Calu3 (cell line): ENCODE data around the gene KLHL20. TPM values are rescaled to one million over a fixed set of nuclear protein-coding genes. Genes with fewer than 3 reads are reported as not detected.
A peak's percentile ranks its signal among the peaks of the same experiment; 100 is the strongest.
"Not testable (repeated sequence)": the region's sequence is repeated elsewhere in the genome, so short reads cannot be mapped to it uniquely, and the experiment has no call there.

ENCODE experiments used
- BruUV-seq: library from RNA; stranded (reverse); fragments of 400-500 nt; replicated peaks from 2 replicates; lab custom pipeline; 2021; lab: Mats Ljungman, UMichigan
- CTCF ChIA-PET: fragments of 300-600 bp; sonication (Branson Sonifier 250); formaldehyde crosslinking; loops from one replicate; lab custom pipeline; 2022; ENCODE audit warnings: antibody characterized with exemption; lab: Charles Lee
- DNase-seq: peaks from one replicate; pipeline ENCODE4 v3.0.0; 2022
- H3K27ac Mint-ChIP-seq: one replicate; pipeline ENCODE4 v1.8.0; 2022; ENCODE audit warnings: mixed read lengths; ENCODE audit not compliant: unreplicated experiment
- H3K27me3 Mint-ChIP-seq: one replicate; pipeline ENCODE4 v1.8.0; 2022; ENCODE audit warnings: mixed read lengths; ENCODE audit not compliant: unreplicated experiment
- H3K36me3 Mint-ChIP-seq: one replicate; pipeline ENCODE4 v1.8.0; 2022; ENCODE audit warnings: mild to moderate bottlenecking, moderate library complexity, mixed read lengths; ENCODE audit not compliant: insufficient read depth, unreplicated experiment
- H3K4me1 Mint-ChIP-seq: one replicate; pipeline ENCODE4 v1.8.0; 2022; ENCODE audit warnings: mild to moderate bottlenecking, low read depth, mixed read lengths; ENCODE audit not compliant: unreplicated experiment
- H3K4me3 Mint-ChIP-seq: one replicate; pipeline ENCODE4 v1.8.0; 2022; ENCODE audit warnings: mild to moderate bottlenecking, low read depth, moderate library complexity, mixed read lengths; ENCODE audit not compliant: unreplicated experiment
- H3K9me3 Mint-ChIP-seq: one replicate; pipeline ENCODE4 v1.8.0; 2022; ENCODE audit warnings: low read depth, mixed read lengths; ENCODE audit not compliant: unreplicated experiment
- intact Hi-C: fragments of 100-400 bp; cut with micrococcal nuclease; formaldehyde crosslinking; loops from one replicate; pipeline ENCODE4 v1.10.0; 2022; ENCODE audit not compliant: unreplicated experiment
- total RNA-seq: library from RNA; stranded (reverse); gene quantifications from 2 replicates; pipeline ENCODE4 v1.2.3, GENCODE V29; 2022
- TF ChIP-seq, protein P1 (sequence below): fragments of 200-600 bp; IDR thresholded peaks from one replicate; pipeline ENCODE4 v1.8.0; 2022; ENCODE audit warnings: antibody characterized with exemption; ENCODE audit not compliant: unreplicated experiment

The KLHL20 gene
- total RNA-seq, 1 experiment from 2014 or later, result 22.2 TPM

GRCh38 chr1:173779936-173780335 lies 65.2 kb downstream of the KLHL20 start:
- Mint-ChIP-seq H3K4me1 (no peaks in the 10 kb centered on the region), H3K4me3 (no peak overlapping the region), H3K36me3 (peaks cover 11% of the 10 kb centered on the region), H3K27me3 (no peaks in the 10 kb centered on the region), H3K9me3 (peaks cover 3% of the 10 kb centered on the region), H3K27ac (no peak overlapping the region)
- CTCF ChIA-PET, result interaction anchor here (0.6 kb wide), 1 partner anchor 383 kb away, joined by 3 read pairs; no protein-coding TSS in a partner anchor
- no peak for DNase-seq
- intact Hi-C loops, result no loop called here
- TF ChIP-seq, protein P1, sequence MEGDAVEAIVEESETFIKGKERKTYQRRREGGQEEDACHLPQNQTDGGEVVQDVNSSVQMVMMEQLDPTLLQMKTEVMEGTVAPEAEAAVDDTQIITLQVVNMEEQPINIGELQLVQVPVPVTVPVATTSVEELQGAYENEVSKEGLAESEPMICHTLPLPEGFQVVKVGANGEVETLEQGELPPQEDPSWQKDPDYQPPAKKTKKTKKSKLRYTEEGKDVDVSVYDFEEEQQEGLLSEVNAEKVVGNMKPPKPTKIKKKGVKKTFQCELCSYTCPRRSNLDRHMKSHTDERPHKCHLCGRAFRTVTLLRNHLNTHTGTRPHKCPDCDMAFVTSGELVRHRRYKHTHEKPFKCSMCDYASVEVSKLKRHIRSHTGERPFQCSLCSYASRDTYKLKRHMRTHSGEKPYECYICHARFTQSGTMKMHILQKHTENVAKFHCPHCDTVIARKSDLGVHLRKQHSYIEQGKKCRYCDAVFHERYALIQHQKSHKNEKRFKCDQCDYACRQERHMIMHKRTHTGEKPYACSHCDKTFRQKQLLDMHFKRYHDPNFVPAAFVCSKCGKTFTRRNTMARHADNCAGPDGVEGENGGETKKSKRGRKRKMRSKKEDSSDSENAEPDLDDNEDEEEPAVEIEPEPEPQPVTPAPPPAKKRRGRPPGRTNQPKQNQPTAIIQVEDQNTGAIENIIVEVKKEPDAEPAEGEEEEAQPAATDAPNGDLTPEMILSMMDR, result no peak
- BruUV-seq, result no TSS peak

GRCh38 chr1:173784997-173785396 lies 70.2 kb downstream of the KLHL20 start:
- peaks cover 15% of the 10 kb centered on the region for H3K36me3 Mint-ChIP-seq
- intact Hi-C loops, result no loop called here
- CTCF ChIA-PET, result no interaction called here
- H3K27me3 Mint-ChIP-seq, result no peaks in the 10 kb centered on the region
- no peak overlapping the region for H3K4me3 Mint-ChIP-seq
- TF ChIP-seq, protein P1, result no peak
- no peaks in the 10 kb centered on the region for H3K4me1 Mint-ChIP-seq
- no peak for DNase-seq
- no peaks in the 10 kb centered on the region for H3K9me3 Mint-ChIP-seq
- BruUV-seq, result no TSS peak
- H3K27ac Mint-ChIP-seq, result no peak overlapping the region

- BruUV-seq, result no TSS peak
- no peak overlapping the region for H3K4me3 Mint-ChIP-seq
- H3K36me3 Mint-ChIP-seq, result peaks cover 10% of the 10 kb centered on the region
- intact Hi-C loops, result no loop called here
- H3K4me1 Mint-ChIP-seq, result no peaks in the 10 kb centered on the region
- H3K27ac Mint-ChIP-seq, result no peak overlapping the region
- H3K27me3 Mint-ChIP-seq, result no peaks in the 10 kb centered on the region
- H3K9me3 Mint-ChIP-seq, result no peaks in the 10 kb centered on the region
- TF ChIP-seq, protein P1, result no peak
- CTCF ChIA-PET, result interaction anchor here (0.6 kb wide), 1 partner anchor 63 kb away, joined by 5 read pairs; no protein-coding TSS in a partner anchor
- DNase-seq, result no peak
These were observed 75.1 kb downstream of the KLHL20 start for GRCh38 chr1:173789841-173790240.

DNA sequence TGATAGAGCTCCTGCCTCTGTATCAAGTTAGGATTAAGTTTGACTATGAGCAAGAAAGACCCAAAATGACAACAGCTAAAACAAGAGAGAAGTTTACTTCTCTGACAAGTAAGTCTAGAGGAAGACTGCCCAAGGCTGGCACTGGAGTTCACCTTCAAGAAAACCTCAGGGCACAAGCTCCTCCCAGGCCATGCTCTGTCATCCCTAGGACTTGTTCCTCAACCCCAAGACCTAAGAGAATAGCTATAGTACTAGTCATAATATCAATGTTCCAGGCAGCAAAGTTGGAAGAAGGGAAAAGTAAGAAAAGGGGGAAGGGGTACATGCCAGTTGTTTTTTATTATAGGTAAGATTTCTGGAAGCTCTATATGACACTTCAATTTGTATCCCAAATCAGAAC lies 83.3 kb downstream of the KLHL20 start:
- Mint-ChIP-seq H3K9me3 (no peaks in the 10 kb centered on the region), H3K27ac (no peak overlapping the region), H3K4me1 (no peaks in the 10 kb centered on the region), H3K4me3 (no peak overlapping the region), H3K36me3 (peaks cover 14% of the 10 kb centered on the region), H3K27me3 (no peaks in the 10 kb centered on the region)
- CTCF ChIA-PET, result no interaction called here
- no peak for DNase-seq
- TF ChIP-seq, protein P1, result no peak
- intact Hi-C loops, result no loop called here
- BruUV-seq, result no TSS peak

DNA sequence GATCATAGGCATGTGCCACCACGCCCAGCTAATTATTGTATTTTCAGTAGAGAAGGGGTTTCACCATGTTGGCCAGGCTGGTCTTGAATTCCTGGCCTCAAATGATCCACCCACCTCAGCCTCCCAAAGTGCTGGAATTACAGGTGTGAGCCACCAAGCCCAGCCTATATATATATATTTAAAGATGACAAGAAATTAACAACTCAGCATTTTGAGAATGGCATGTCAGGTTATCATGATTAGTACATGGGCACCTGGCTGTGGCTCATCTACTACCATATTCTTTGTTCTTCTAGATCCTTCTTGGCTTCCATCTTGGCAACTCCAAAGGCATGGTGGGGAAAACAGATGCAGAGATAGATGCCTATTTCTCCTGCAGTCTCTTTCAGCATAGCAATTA lies 85.2 kb downstream of the KLHL20 start:
- DNase-seq, H3K4me3 Mint-ChIP-seq, H3K27ac Mint-ChIP-seq, H3K27me3 Mint-ChIP-seq, H3K9me3 Mint-ChIP-seq, H3K36me3 Mint-ChIP-seq, intact Hi-C loops, H3K4me1 Mint-ChIP-seq, CTCF ChIA-PET: not testable (repeated sequence)
- TSS peak; percentile 35 for BruUV-seq
